WERI-Rb-1 (cell line): ENCODE results near the gene ATXN1.
"Not testable (repeated sequence)": the region's sequence is repeated elsewhere in the genome, so short reads cannot be mapped to it uniquely, and the experiment has no call there.

Source experiments
- DNase-seq: peaks from one replicate; pipeline ENCODE4 v3.0.0-alpha.2; 2020
- H3K27ac ChIP-seq: fragments of 250-450 bp; sonication (Bioruptor Pico); 2 replicates; pipeline ENCODE4 v1.5.1; 2020; ENCODE audit warnings: mild to moderate bottlenecking, moderate library complexity
- H3K27me3 ChIP-seq: fragments of 250-450 bp; sonication (Bioruptor Pico); 2 replicates; pipeline ENCODE4 v1.5.1; 2021; ENCODE audit warnings: mild to moderate bottlenecking, low read depth, moderate library complexity; ENCODE audit not compliant: insufficient read depth, severe bottlenecking
- H3K36me3 ChIP-seq: fragments of 250-450 bp; sonication (Bioruptor Pico); 2 replicates; pipeline ENCODE4 v1.5.1; 2020; ENCODE audit warnings: mild to moderate bottlenecking, moderate library complexity
- H3K4me3 ChIP-seq: 2 replicates; pipeline ENCODE4 v1.5.1; 2011; ENCODE audit warnings: low read depth, mild to moderate bottlenecking, control low read depth, low read length
- H3K9me3 ChIP-seq: fragments of 250-450 bp; sonication (Bioruptor Pico); 2 replicates; pipeline ENCODE4 v1.5.1; 2021; ENCODE audit warnings: mild to moderate bottlenecking, moderate library complexity; ENCODE audit not compliant: severe bottlenecking
- CTCF ChIP-seq: IDR thresholded peaks from 2 replicates; pipeline ENCODE4 v1.5.1; 2011; ENCODE audit warnings: low read depth, mild to moderate bottlenecking, control low read depth, inconsistent platforms, low read length

ATXN1 gene

DNA sequence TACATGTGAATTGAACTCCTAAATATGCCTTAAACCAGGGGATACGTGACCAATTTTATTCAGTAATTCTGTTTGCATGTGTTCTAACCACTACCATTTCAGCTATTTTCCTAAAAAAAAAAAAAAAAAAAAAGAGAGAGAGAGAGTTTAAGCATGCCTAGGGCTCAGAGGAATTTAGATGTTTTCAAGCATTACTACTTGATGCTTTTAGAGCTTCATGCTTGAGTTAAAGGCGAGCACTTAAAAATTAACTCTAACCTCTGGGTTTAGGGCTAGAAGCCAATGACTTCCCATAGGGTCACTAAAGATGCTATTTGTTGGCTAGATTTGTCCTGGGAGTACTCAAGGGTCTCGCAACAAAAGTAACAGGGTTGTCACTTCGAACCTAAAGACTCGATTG, 217.7 kb downstream of the ATXN1 start:
- Histone ChIP-seq H3K4me3 (no peak overlapping the region), H3K36me3 (no peaks in the 10 kb centered on the region), H3K27ac (no peak overlapping the region), H3K27me3 (peaks cover 6% of the 10 kb centered on the region), H3K9me3 (no peaks in the 10 kb centered on the region)
- DNase-seq, result no peak
- TF ChIP-seq CTCF, result no peak

DNA sequence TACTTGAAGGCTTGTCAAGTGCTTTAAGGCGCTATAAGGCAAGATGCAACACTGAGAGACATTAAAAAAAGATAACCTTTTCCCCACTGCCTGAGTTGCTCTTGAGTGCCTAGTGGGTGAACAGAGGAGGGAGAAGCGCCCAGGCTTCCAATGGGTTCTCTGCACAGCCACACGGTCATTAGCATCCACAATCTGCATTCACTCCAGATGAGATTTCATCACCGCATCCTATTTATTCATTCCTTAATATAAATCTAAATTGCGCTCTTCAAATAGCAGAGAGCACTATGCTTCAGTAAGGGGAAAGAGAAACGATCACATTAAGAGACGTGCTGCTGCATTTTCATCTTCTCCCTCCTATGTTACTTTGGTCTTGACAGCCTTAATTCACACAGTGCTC, 219.2 kb downstream of the ATXN1 start:
- H3K4me3 ChIP-seq, result no peak overlapping the region
- H3K27me3 ChIP-seq, result peaks cover 6% of the 10 kb centered on the region
- DNase-seq, result no peak
- H3K36me3 ChIP-seq, result no peaks in the 10 kb centered on the region
- H3K27ac ChIP-seq, result no peak overlapping the region
- H3K9me3 ChIP-seq, result no peaks in the 10 kb centered on the region
- TF ChIP-seq CTCF, result no peak

- TF ChIP-seq CTCF, result no peak
- H3K27me3 ChIP-seq, result peaks cover 6% of the 10 kb centered on the region
- no peak for DNase-seq
- no peak overlapping the region for H3K4me3 ChIP-seq
- H3K9me3 ChIP-seq, result no peaks in the 10 kb centered on the region
- H3K27ac ChIP-seq, result no peak overlapping the region
- no peaks in the 10 kb centered on the region for H3K36me3 ChIP-seq
Observed at GRCh38 chr6:16540804-16541752, 220.2 kb downstream of the ATXN1 start.

- H3K4me3 ChIP-seq, DNase-seq, H3K27ac ChIP-seq, H3K36me3 ChIP-seq, H3K9me3 ChIP-seq, H3K27me3 ChIP-seq: not testable (repeated sequence)
Observed at GRCh38 chr6:16540383-16540782, 220.9 kb downstream of the ATXN1 start.

- Histone ChIP-seq H3K27ac (no peak overlapping the region), H3K27me3 (no peaks in the 10 kb centered on the region), H3K4me3 (no peak overlapping the region), H3K36me3 (no peaks in the 10 kb centered on the region), H3K9me3 (no peaks in the 10 kb centered on the region)
- TF ChIP-seq CTCF, result no peak
- no peak for DNase-seq
Observed at GRCh38 chr6:16539086-16539931, 222.0 kb downstream of the ATXN1 start.

DNA sequence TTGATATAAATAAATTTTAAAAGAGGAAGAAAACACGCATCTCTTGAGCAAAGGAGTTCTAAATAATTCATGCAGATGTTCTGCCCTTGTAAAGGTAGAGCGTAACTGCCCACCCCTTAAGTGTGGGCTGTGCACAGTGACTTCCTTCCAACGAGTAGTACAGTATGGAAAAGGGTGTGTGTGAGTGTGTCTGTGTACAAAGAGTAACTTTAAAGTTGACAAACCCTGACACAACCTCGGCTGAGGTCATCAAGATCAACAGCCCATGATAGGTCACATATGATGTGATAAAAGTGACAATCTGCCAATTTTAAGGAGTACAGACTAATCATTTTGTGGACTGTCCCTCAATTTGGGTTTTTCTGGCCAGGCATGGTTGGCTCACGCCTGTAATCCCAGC, 225.7 kb downstream of the ATXN1 start:
- Histone ChIP-seq H3K36me3 (no peaks in the 10 kb centered on the region), H3K9me3 (no peaks in the 10 kb centered on the region), H3K4me3 (no peak overlapping the region), H3K27me3 (no peaks in the 10 kb centered on the region), H3K27ac (no peak overlapping the region)
- no peak for DNase-seq
- TF ChIP-seq CTCF, result no peak
